Measurements from ENCODE around the gene OR13J1.

GRCh38 chr9:35845824-35846771 is 24.1 kb downstream of the OR13J1 start:
- TF ChIP-seq CTCF (IDR thresholded peaks at IDR 0.05): no peak
- no peak for TF ChIP-seq TCF7L2 (IDR thresholded peaks at IDR 0.05; ENCODE audit: low read depth, low read length)
- no peak for TF ChIP-seq REST (IDR thresholded peaks at IDR 0.05; ENCODE audit: insufficient read depth in 1 of 2, low read depth in 2 of 2, low read length in 1 of 2)
- no peak for TF ChIP-seq POLR2AphosphoS5 (IDR thresholded peaks at IDR 0.05; ENCODE audit: low read depth, low read length)

Data from Panc1 (cell line).